ENCODE results near the gene RNF121. TPM values are rescaled to one million over a fixed set of nuclear protein-coding genes. Genes with fewer than 3 reads are reported as not detected.
A peak's percentile ranks its signal among the peaks of the same experiment; 100 is the strongest.

RNF121 gene
- total RNA-seq, 1 experiment from 2014 or later: 26.1 TPM

DNA sequence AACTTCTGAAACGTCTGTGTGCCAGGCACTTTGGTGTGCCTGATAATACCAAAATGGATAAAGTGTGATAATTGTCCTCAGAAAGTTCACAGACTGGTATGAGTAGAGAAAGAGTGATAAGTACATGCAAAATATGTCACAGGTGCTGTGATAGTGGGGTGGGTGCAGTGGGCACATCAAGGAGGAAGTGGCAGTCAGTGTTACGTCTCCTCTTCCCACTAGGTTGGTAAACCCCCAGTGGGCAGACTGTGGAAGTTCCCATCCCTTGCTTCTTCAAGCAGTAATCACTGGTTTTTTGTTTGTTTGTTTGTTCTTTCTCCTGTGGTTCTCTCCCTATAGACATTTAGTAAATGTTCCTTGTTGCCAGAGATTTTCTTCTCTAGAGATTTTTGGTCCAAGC is 5.4 kb downstream of the RNF121 start:
- no peak for DNase-seq (ENCODE audit: low read depth)

DNA sequence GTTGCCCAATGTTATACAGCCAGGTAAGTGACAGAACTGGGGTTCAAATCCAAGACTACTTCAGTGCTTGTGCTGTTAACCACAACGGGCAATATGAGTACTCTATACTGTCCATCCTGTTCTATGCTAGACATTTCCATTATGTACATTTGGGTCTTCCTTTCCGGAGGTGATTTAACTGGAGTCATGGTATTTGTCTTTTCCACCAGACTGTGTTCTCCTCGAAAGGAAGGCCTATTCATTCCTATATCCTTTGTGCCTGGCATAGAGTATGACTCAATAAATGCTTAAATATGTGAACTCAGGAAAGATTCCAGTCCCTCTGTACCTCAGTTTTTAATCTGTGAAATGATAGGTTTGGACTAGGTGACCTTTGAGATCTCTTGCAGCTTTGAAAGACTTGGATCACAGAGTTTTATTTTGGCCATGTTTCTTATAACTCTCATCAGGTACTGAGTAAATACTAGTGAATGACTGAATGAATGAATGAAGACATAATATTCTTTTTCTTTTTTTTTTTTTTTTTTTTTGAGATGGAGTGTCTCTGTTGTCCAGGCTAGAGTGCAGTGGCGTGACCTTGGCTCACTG is 6.6 kb downstream of the RNF121 start:
- DNase-seq (ENCODE audit: low read depth): no peak

DNA sequence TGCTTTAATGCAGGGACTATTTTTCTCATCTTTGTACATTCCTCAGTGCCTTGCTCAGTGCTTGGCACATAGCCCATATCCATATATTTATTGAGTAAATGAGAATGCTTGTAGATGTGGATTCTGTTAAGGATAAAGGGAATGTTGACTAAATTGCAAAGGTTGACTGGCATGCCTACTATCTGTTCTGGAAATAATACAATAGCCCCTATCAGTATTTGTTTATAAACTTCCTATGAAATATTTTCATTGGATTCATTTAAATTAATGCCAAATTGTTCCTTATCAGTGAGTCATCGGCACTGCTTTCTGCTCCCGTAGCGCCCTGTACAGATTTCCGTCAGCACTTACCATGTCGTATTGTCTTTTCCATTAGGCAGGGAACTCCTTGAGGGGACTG is 8.0 kb downstream of the RNF121 start:
- no peak for DNase-seq (ENCODE audit: low read depth)

DNA sequence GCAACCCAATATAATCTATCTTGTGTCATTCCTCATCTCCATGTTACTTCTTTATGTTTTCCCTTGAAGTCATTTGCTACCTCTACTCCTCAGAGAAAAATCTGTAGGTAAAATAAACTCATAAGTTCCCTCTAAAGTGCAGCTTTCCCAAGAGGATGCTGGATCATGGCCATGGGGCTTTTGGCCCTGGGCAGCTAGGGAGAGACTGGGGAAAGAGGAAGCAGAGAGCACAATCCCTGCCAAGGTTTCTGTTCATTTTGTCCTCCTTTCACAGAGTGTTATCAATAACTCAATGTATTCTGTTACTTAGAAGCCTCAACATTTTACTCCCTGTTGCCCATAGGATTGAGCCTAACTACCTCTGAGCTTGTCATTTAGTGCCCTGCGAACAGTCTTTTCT is 9.0 kb downstream of the RNF121 start:
- DNase-seq (ENCODE audit: low read depth): no peak

DNA sequence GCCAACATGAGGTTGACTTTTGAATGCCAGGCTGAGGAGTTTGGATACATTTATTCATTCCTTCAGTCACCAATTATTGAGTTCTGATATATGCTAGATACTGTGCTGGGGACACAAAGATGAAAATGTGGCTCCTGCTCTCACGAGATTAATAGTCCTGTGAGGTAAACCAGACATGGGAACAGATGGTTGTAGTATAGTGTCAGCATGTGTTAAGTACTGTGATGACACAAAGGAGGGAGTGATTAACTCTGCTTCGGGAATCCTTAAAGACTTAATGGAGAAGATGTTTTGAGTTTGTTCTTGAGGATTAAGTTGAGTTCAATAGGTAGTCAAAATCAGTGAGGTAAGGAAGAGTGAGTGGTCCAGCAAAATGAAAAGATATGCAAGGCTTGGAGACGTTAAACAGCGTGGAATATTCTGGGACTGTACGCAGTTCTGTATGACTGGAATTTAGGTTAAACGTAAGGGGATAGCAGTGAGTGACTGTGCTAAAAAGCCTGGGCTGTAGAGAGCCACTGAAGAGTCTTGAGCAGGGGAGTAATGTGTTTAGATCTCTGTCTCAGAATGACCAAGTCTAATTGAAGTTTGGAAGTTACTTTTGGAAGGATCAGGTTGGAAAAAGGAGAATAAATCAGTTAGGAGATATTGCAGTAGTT is 11.8 kb downstream of the RNF121 start:
- DNase-seq (ENCODE audit: low read depth): no peak

DNA sequence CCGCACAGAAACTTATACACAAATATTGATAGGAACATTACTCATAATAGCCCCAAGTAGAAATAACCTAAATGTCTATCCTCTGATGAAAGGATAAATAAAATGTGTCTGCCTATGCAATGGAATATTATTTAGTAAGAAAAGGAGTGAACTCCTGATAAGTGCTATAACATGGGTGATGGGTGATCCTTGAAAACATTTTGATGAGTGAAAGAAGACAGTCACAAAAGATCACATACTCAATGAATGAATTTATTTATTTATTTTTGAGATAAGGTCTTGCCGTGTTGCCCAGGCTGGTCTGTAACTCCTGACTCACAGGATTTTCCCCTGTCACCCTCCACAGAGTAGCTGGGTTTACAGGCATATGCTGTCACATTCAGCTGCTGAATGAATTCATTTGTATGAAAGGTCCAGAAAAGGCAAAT is 17.3 kb downstream of the RNF121 start:
- DNase-seq (ENCODE audit: low read depth): peak; percentile 57

DNA sequence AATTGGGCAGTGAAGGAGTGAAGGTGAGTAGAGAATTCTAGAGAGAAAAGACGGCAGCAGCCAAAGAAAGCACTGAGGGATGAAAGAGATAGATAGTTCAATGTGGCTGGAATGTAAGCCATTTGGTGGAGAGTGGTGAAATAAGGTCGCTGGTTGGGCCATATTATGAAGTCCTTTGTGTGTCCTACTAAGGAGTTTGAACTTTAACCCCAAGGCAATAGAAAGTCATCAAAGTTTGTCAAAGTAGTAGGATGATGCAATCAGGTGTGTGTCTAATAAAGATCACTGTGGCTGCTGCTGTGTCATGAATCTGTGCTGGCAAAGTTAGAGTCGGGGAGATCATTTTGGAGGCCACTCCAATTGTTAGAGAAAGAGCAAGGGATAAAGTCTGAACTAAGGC is 18.7 kb downstream of the RNF121 start:
- DNase-seq (ENCODE audit: low read depth): no peak

DNA sequence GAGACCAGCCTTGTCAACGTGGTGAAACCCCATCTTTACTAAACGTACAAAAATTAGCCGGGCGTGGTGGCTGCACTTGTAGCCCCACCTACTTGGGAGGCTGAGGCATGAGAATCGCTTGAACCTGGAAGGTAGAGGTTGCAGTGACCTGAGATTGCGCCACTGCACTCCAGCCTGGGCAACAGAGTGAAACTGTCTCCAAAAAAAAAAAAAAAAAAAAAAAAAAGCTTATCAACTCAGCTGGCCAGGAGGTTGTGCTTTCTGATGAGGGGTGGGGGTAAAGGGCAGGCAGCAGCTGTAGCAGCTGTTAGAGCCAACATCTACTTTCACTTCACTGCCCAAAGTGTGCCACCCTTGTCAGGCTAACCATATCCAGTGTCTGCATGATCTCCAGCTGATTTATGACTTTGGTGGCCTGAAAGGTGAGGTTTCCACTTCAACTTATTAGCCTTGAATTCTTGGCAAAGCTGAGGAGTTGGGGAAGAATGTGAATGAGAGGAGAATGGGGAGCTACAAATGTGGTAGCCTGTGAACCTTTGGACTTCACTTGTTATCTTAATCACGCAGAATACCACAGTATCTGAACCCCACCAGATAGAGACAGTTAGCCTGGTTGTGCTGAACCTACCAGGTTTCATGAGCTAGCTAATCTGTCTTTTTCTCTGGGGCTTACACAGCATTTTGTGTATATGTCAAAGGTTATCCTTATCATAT is 19.6 kb downstream of the RNF121 start:
- peak; percentile 58 for DNase-seq (ENCODE audit: low read depth)

DNA sequence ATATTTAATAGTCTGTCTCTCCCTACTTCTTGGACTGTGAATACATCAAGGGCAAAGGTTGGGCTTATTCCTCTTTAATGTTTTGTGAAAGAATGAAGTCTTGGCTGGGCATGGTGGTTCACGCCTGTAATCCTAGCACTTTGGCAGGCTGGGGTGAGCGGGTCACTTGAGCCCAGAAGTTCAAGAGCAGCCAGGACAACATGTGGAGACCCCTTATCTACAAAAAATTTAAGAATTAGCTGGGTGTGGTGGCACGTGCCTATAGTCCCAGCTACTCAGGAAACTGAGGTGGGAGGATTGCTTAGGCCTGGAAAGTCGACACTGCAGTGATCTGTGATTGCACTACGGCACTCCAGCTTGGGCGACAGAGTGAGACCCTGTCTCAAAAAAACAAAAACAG is 20.2 kb downstream of the RNF121 start:
- DNase-seq (ENCODE audit: low read depth): no peak

DNA sequence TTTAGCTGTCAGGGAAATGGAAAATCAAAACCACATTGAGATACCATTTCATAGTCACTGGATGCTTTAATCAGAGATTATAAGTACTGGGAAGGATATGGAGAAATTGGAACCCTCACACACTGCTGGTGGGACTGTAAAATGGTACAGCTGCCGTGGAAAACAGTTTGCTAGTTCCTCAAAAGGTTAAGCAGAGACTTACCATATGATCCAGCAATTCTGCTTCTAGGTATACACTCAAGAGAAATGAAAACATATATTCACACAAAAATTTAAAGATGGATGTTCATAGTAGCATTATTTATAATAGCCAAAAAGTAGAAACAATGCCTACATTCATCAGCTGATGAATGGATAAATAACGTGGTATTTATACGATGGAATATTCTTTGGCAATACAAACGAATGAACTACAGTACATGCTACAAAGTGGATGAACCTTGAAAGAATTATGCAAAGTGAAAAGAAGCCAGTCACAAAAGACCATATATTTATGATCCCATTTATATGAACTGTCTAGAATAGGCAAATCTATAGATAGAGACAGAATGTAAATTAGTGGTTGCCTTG is 23.0 kb downstream of the RNF121 start:
- DNase-seq (ENCODE audit: low read depth): no peak

DNA sequence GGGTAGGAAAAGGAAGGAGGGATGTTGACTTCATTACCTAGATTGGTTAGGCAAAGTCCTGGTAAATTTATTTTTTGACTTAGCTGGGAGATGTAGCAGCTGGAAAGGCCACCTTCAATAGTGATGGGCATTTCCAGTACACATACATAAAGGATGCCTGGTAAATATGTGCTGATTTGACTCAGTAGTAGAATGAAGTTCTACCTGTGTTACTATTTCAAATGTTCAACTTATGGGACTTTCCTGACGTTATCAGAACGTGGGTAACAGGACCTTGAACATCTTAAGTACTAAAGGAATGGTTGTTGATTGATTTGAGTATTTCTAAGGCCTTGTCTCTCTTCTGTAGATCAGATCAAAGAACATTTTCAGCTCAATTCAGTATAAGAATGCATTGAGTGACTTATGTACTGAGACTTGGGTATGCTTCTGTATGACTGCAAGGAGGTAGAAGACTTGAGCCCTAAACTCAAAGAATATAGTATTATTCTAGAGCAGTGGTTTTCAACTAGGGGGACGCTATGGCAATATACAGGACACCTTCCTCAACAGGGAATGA is 27.1 kb downstream of the RNF121 start:
- no peak for DNase-seq (ENCODE audit: low read depth)

DNA sequence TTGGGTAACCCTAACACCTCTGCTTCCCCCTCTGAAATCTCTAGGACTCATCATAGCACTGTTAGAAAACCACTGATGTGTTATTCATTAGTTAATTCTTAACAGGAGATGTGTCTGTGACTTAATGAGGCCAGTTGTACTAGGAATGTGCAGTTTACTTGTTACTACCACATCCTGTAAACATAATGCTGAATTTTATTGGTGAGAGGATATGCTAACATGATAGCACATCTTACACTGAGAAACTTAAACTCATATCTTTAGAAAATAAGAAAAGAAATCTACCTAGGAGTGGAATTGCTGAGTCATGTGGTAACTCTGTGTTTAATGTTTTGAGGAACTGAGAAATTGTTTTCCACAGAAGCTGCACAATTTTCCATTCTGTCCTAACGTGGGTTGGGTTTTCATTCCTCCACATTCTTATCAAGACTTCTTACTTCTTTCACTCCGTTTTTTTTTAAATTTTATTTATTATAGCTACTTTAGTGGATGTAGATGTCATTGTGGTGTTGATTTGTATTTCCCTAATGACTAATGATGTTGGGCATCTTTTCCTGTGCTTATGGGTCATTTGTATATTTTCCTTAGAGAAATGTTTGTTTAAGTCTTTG is 33.7 kb downstream of the RNF121 start:
- DNase-seq (ENCODE audit: low read depth): peak; percentile 45

DNA sequence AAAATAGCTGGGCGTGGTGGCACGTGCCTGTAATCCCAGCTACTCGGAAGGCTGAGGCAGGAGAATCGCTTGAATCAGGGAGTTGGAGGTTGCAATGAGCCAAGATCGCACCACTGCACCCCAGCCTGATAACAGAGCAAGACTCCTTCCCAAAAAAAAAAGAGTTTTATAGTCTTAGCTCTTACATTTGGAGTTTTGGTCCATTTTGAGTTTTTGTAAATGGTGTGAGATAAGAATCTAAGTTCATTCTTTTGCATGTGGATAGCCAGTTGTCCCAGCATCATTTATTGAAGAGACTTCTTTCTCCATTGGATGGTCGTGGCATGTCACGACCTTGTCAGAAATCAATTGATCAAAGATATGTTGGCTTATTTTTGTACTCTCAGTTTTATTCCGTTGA is 34.6 kb downstream of the RNF121 start:
- DNase-seq (ENCODE audit: low read depth): no peak

DNA sequence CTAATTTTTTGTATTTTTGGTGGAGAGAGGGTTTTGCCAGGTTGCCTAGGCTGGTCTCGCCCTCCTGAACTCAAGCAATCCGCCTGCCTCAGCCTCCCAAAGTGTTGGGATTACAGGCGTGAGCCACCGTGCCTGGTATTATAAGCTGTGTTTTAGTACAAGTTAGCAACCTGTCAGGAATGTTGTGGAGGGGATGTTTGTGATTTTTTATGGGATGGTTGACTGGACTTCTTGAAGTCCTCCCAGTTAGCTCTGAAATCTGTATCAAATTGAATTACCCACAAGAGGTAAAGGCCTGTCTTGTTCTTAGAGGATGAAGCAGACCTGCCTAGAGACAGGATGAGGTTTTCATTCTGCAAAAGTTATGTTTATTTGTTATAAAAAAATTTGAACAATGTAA is 35.8 kb downstream of the RNF121 start:
- DNase-seq (ENCODE audit: low read depth): no peak

DNA sequence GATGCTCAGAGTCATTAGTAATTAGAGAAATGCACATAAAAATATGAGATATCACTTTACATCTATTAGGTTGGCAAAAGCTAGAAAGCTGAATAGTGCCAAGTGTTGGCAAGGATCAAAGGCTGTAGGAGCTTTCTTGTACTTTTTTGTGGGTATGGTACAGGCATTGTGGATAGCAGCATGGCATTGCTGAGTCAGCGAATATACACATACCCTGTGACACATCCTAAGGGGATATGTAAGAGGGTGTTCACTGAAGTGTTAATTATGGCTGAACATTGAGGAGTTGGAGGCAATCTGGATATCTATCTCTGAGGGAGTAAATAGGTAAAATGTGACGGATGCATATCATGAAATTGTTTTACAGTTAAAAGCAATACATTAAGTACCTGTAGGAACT is 42.8 kb downstream of the RNF121 start:
- no peak for DNase-seq (ENCODE audit: low read depth)

DNA sequence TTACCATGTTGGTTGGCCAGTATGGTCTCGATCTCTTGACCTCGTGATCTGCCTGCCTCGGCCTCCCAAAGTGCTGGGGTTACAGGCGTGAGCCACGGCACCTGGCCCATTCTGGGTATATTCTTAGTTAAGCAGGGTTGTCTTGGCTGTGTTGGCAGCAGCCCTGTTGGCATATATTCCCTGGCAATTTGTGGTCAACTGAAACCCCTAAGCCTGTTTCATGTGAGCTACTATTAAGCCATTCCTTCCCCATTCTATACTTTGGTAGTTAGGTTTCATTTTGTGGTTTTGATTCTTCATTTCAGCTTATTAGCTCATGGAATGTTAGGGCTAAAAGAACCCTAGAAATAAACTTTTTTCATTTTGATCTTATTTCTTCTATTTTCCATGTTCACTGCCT is 47.7 kb downstream of the RNF121 start:
- no peak for DNase-seq (ENCODE audit: low read depth)

DNA sequence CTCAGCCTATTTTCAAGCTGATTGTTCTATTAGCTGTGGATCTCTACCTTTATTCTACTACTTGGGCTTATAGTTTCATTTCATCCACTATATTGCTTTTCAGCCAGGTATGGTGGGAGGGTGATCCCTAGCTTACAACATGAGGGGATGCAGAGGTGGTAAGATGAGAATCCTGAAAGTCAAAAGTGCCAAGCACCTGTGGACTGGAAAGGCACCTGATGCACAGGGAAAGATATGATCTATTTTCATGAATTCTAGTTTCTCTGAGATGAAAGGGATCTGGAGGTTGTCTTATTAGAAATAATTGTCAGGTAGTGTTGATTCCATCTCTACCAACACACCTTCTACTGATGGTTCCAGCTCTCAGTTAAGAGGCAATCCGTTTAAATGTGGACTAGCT is 48.2 kb downstream of the RNF121 start:
- no peak for DNase-seq (ENCODE audit: low read depth)

DNA sequence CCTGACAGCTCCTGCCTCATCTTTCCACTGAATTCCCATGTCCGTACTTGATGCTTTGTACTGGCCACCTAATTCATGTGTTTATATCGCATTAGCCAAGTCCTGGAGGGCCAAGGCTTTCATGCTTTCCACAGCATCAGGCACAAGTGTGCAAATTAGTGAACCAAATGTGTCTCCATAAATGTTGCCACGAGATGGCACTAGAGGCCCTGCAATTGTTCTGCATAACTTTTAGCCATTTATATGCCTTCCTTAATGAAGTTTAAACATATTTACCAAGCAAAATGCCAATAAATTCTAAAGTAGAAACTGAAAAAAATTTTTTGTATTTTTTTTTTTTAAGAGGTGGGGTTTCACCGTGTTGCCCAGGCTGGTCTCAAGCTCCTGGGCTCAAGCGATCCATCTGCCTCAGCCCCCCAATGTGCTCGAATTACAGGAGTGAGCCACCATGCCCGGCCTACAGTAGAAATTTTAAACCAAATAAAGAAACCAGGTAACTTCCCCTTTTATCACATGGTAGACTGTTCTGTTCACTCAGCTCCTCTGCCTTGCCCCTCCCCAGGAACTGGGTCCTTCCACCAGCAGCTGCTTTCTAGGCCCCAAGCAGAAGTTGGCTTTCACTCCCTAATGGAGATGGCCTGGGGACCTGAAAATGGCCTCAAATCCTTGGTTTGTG is 49.0 kb downstream of the RNF121 start:
- DNase-seq (ENCODE audit: low read depth): peak; percentile 53

DNA sequence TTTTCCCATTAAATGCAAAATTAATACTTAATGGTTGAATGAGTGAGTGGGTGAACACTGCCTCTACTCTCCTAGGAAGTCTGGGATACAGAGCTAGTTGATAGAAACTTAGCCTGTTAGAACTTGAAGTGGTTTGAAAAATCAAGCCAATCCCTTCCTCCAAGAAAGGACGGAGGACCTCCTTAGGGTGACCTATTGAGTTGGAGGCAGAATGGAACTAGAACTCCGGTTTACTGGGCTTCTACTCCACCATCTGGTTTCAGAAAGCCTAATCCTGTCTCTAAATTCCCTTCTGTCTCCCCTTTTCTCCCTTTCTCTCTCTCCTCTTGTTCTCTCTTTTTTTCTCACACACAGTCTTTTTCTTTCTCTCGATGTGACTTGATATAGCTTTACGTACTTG is 50.2 kb downstream of the RNF121 start:
- no peak for DNase-seq (ENCODE audit: low read depth)

DNA sequence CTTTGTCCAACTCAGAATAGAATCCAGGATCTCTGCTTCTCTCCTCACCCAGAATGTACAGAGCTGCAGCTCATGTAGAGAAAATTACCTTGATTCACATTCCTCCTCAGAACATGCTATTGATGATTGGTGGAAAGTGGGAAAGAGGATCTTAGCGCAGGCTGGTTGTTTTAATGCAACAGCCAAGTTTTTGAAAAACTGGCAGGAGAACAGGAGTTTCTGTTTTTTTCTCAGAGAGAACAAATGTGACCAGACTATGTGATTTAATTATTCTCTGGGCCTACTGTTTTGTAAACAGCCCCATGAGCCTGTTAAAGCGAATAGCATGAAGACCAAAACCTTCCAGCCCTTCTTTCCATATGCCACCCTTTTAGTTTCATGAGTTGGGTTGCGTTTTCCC is 50.8 kb downstream of the RNF121 start:
- no peak for DNase-seq (ENCODE audit: low read depth)

DNA sequence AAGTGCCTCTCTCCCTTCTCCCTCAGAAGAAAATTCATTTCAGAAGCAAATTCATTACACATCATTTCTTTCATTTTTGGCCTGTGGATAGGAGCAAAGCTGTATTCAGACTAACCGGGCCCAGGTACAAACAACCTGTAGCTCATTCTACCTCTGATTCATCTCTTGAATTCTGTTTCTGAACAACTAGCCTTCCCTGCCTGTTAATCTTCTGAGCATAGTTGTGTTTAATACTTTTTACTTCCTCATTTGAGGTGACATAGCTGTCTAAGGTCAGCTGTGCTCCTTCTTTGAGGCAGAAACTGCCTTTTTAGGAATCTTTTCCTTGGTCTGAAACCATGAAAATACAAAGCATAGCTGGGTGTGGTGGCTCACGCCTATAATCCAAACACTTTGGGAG is 57.3 kb downstream of the RNF121 start:
- no peak for DNase-seq (ENCODE audit: low read depth)

Data from LHCN-M2 (cell line).